ENCODE data around the gene ZNF629.

The ZNF629 gene

DNA sequence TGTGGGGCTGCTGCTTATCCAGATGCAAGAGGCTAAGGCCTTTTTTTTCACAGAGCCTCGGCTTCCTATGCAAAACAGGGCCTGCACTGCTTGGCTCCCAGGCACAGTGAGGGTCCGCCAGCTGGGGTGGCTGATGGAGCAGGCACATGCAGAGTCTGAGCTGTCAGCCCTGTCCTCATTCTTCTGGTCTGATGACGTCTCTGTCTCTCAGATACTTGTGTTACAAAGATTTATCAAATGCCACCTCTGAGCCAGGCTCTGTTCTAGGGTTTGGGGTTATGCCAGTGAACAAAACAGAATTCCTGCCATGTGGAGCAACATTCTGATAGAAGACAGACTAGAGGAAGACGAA lies 20.1 kb downstream of the ZNF629 start:
- H3K4me3 ChIP-seq (ENCODE audit: low read depth, low read length), result no peak overlapping the region
- no peak overlapping the region for H3K27ac ChIP-seq
- peaks cover 74% of the 10 kb centered on the region for H3K36me3 ChIP-seq (replicated peaks)
- TF ChIP-seq, protein P1, sequence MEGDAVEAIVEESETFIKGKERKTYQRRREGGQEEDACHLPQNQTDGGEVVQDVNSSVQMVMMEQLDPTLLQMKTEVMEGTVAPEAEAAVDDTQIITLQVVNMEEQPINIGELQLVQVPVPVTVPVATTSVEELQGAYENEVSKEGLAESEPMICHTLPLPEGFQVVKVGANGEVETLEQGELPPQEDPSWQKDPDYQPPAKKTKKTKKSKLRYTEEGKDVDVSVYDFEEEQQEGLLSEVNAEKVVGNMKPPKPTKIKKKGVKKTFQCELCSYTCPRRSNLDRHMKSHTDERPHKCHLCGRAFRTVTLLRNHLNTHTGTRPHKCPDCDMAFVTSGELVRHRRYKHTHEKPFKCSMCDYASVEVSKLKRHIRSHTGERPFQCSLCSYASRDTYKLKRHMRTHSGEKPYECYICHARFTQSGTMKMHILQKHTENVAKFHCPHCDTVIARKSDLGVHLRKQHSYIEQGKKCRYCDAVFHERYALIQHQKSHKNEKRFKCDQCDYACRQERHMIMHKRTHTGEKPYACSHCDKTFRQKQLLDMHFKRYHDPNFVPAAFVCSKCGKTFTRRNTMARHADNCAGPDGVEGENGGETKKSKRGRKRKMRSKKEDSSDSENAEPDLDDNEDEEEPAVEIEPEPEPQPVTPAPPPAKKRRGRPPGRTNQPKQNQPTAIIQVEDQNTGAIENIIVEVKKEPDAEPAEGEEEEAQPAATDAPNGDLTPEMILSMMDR (IDR thresholded peaks at IDR 0.05; ENCODE audit: low read depth, low read length, missing control alignments), result no peak
- H3K27me3 ChIP-seq (replicated peaks), result no peaks in the 10 kb centered on the region
- in situ Hi-C loops (cut with HindIII; ENCODE audit: low pct_ligation_motif_present, low sequenced_read_pairs), result no loop called here
- no peak for DNase-seq

DNA sequence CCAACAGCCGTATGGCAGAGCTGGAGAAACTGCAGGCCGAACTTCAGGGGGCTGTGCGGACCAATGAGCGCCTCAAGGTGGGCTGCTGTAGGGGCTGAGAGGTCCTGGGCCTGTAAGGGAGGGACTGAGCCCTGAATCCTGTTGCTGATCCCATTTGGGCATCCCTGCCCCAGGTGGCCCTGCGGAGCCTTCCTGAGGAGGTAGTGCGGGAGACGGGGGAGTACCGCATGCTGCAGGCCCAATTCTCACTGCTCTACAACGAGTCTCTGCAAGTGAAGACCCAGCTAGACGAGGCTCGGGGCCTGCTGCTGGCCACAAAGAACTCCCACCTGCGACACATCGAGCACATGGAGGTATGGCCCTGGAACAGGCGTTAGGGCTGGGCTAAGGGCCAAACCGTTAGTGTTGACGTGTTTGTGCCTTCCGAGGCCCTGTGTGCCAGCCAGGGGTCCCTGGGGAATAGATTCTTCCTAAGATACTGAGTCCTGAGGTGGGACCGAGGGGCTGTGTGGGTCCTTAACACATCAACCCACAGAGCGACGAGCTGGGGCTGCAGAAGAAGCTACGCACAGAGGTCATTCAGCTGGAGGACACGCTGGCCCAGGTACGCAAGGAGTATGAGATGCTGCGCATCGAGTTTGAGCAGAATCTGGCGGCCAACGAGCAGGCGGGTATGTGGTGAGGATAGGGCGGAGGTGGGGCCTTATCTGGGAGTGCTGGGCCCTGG lies 20.6 kb downstream of the ZNF629 start:
- DNase-seq, result no peak
- peaks cover 69% of the 10 kb centered on the region for H3K36me3 ChIP-seq (replicated peaks)
- H3K27ac ChIP-seq, result no peak overlapping the region
- in situ Hi-C loops (cut with HindIII; ENCODE audit: low pct_ligation_motif_present, low sequenced_read_pairs), result no loop called here
- no peaks in the 10 kb centered on the region for H3K27me3 ChIP-seq (replicated peaks)
- TF ChIP-seq, protein P1 (IDR thresholded peaks at IDR 0.05; ENCODE audit: low read depth, low read length, missing control alignments), result no peak
- no peak overlapping the region for H3K4me3 ChIP-seq (ENCODE audit: low read depth, low read length)

DNA sequence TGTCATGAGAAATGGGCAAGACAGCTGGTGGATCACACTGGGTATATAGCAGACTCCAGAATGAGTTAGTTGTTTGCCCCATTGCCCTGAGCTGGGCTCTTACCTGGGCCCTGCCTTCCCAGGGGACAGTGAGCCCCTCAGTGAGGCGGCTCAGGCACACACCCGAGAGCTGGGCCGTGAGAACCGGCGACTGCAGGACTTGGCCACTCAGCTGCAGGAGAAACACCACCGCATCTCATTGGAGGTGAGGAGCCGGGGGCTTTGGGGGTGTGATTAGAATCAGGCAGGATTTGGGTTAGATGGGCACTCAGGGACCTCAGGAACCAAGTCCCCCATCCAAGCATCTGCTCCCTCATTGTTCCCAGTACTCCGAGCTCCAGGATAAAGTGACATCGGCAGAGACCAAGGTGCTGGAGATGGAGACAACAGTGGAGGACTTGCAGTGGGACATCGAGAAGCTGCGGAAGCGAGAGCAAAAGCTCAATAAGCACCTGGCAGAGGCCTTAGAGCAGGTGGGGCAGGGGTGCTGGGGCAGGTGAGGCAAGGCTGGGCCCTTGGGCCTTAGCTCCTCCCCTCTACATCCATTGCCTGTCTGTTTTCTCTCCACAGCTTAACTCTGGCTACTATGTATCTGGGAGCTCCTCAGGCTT lies 22.1 kb downstream of the ZNF629 start:
- no peak for DNase-seq
- H3K36me3 ChIP-seq (replicated peaks), result peaks cover 58% of the 10 kb centered on the region
- no peak overlapping the region for H3K27ac ChIP-seq
- H3K27me3 ChIP-seq (replicated peaks), result no peaks in the 10 kb centered on the region
- TF ChIP-seq, protein P1 (IDR thresholded peaks at IDR 0.05; ENCODE audit: low read depth, low read length, missing control alignments), result no peak
- in situ Hi-C loops (cut with HindIII; ENCODE audit: low pct_ligation_motif_present, low sequenced_read_pairs), result no loop called here
- no peak overlapping the region for H3K4me3 ChIP-seq (ENCODE audit: low read depth, low read length)

DNA sequence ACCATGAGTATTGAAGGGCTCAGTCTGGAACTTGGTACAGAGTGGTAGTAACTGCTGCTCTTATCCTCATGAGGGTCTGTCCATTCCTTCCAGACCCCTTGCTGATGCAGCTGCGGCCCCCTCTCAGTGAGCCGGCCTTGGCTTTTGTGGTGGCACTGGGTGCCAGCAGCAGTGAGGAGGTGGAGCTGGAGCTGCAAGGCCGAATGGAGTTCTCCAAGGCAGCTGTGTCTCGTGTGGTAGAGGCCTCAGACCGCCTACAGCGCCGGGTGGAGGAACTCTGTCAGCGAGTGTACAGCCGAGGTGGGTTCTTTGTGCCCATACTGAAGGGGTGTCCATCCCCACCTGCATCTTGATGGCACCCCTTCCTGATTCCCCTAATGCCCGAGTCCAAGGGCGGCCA lies 22.9 kb downstream of the ZNF629 start:
- no peak overlapping the region for H3K27ac ChIP-seq
- TF ChIP-seq, protein P1 (IDR thresholded peaks at IDR 0.05; ENCODE audit: low read depth, low read length, missing control alignments), result no peak
- H3K4me3 ChIP-seq (ENCODE audit: low read depth, low read length), result no peak overlapping the region
- H3K27me3 ChIP-seq (replicated peaks), result no peaks in the 10 kb centered on the region
- H3K36me3 ChIP-seq (replicated peaks), result peaks cover 50% of the 10 kb centered on the region
- no peak for DNase-seq
- in situ Hi-C loops (cut with HindIII; ENCODE audit: low pct_ligation_motif_present, low sequenced_read_pairs), result no loop called here

DNA sequence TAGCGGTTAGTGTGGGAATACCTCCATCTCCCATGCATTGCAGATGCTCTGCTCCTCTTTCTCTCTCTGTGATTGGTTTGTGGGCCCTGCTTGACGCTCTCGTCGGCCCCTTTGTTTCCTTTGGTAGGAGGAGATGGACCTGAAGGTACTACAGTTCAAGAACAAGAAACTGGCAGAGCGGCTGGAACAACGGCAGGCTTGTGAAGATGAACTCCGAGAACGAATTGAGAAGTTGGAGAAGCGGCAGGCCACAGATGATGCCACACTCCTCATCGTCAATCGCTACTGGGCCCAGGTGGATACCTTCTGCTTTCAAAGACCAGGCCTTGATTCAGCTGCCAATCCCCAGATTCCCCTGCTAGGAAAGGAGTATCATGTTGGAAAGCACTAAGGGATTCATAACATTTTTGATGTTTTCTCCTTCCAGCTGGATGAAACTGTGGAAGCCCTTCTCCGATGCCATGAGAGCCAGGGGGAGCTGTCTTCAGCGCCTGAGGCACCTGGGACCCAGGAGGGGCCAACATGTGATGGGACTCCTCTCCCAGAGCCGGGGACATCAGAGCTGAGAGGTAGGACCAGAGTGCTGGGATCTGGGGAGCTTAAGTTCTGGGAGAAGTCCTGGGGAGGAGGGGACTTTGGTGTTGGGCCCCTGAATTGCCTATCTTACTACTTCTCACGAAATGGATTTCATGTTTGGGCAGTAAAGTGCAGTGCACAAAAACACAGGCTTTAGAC lies 23.8 kb downstream of the ZNF629 start:
- in situ Hi-C loops (cut with HindIII; ENCODE audit: low pct_ligation_motif_present, low sequenced_read_pairs), result no loop called here
- Histone ChIP-seq H3K36me3 (replicated peaks) (peaks cover 41% of the 10 kb centered on the region), H3K27ac (no peak overlapping the region)

More for the DNA sequence above, 23.8 kb downstream of the ZNF629 start:
- peak overlapping the region; percentile 92 for H3K4me3 ChIP-seq (ENCODE audit: low read depth, low read length)
- no peaks in the 10 kb centered on the region for H3K27me3 ChIP-seq (replicated peaks)
- no peak for DNase-seq
- TF ChIP-seq, protein P1 (IDR thresholded peaks at IDR 0.05; ENCODE audit: low read depth, low read length, missing control alignments), result no peak

All from brain microvascular endothelial cell (primary cell).